CD4-positive, alpha-beta T cell (primary cell): ENCODE data around the gene NOTO. TPM values are rescaled to one million over a fixed set of nuclear protein-coding genes. Genes with fewer than 3 reads are reported as not detected.

Experiments
- ATAC-seq: fragments of 200-7000 bp; cut with Tn5 transposase; one replicate; pipeline ENCODE4 v1.10.0; 2022; ENCODE audit warnings: mild to moderate bottlenecking; ENCODE audit not compliant: poor library complexity
- CTCF ChIA-PET: fragments of 350-600 bp; sonication (Branson Sonifier 250); formaldehyde crosslinking; loops from one replicate; lab custom pipeline; 2021; ENCODE audit warnings: antibody characterized with exemption, inconsistent platforms; lab: Charles Lee
- POLR2A ChIA-PET: fragments of 350-600 bp; sonication (Branson Sonifier 250); formaldehyde crosslinking; loops from one replicate; lab custom pipeline; 2021; ENCODE audit warnings: antibody characterized with exemption, inconsistent platforms; lab: Charles Lee
- DNase-seq, 14 experiments: peaks; one replicate each; pipeline ENCODE4 v3.0.0-alpha.2; 2013 to 2020; ENCODE audit warnings: mixed read lengths in 2 of 14
- H3K27ac ChIP-seq, 2 donors: one replicate each; pipeline versions ENCODE4 v1.5.1 to v1.7.0; 2013; ENCODE audit warnings: low read length in 2 of 2, low read depth in 1 of 2, mild to moderate bottlenecking in 1 of 2
- H3K27me3 ChIP-seq, 2 experiments: 1 replicate in 1 of 2; 2 replicates in 1 of 2; pipeline versions ENCODE4 v1.6.1 to v1.7.0; 2013; ENCODE audit warnings: low read length in 2 of 2, control low read depth in 1 of 2, mild to moderate bottlenecking in 1 of 2, moderate library complexity in 1 of 2; ENCODE audit not compliant: insufficient read depth in 2 of 2, control insufficient read depth in 1 of 2
- H3K36me3 ChIP-seq: one replicate; pipeline ENCODE4 v1.6.1; 2013; ENCODE audit warnings: low read length, control low read depth; ENCODE audit not compliant: insufficient read depth
- H3K4me1 ChIP-seq: one replicate; pipeline ENCODE4 v1.6.1; 2013; ENCODE audit warnings: low read length, control low read depth; ENCODE audit not compliant: insufficient read depth
- H3K4me3 ChIP-seq: one replicate; pipeline ENCODE4 v1.5.1; 2013; ENCODE audit warnings: mild to moderate bottlenecking, low read length, moderate library complexity
- H3K9me3 ChIP-seq, 2 experiments: 1 replicate in 1 of 2; 2 replicates in 1 of 2; pipeline versions ENCODE4 v1.6.1 to v1.7.0; 2013; ENCODE audit warnings: low read length in 2 of 2, mild to moderate bottlenecking in 2 of 2, control low read depth in 1 of 2, moderate library complexity in 1 of 2; ENCODE audit not compliant: control insufficient read depth in 1 of 2, insufficient read depth in 1 of 2
- H3K27ac Mint-ChIP-seq: one replicate; pipeline ENCODE4 v1.8.0; 2020; ENCODE audit warnings: mixed read lengths
- H3K27me3 Mint-ChIP-seq: one replicate; pipeline ENCODE4 v1.8.0; 2021; ENCODE audit warnings: mixed read lengths
- H3K36me3 Mint-ChIP-seq: one replicate; pipeline ENCODE4 v1.8.0; 2021; ENCODE audit warnings: low read depth, mixed read lengths
- H3K4me1 Mint-ChIP-seq: one replicate; pipeline ENCODE4 v1.8.0; 2021; ENCODE audit warnings: low read depth, mixed read lengths
- H3K4me3 Mint-ChIP-seq: one replicate; pipeline ENCODE4 v1.8.0; 2020; ENCODE audit warnings: mild to moderate bottlenecking, mixed read lengths
- H3K9me3 Mint-ChIP-seq: one replicate; pipeline ENCODE4 v1.8.0; 2020; ENCODE audit warnings: mixed read lengths
- intact Hi-C, 2 experiments: fragments of 100-400 bp; cut with DNase I in 1 of 2; cut with micrococcal nuclease in 1 of 2; formaldehyde crosslinking; loops; one replicate each; pipeline versions ENCODE4 v1.15.1 to v1.9.0; 2023 to 2025; cut with DNase I, micrococcal nuclease
- total RNA-seq, 174 experiments: library from RNA in 2 of 174; stranded (reverse) in 2 of 174; gene quantifications; one replicate each; pipeline ENCODE4 v1.2.3 and lab custom pipeline; 2021 to 2026
- TF ChIP-seq, protein P1 (sequence below): fragments of 200-600 bp; IDR thresholded peaks from one replicate; pipeline ENCODE4 v1.8.0; 2022; ENCODE audit warnings: antibody characterized with exemption, mild to moderate bottlenecking

NOTO gene
- total RNA-seq, 2 experiments from 2014 or later = not detected

DNA sequence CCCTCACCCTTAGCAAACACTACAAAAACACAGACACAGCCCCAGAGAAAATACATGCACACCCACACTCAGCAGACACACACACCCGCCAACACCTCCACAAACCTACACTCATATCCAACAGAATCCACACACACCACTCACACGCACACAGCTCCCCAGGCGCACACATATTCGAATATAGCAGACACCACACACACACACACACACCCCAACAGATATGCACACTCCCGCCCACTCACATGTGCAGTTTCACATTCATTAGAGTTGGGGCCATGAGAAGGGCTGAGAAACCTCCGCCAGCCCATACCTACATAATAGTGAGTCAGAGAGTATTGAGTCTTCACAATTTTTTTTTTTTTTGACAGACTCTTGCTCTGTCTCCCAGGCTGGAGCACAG is 29.4 kb upstream of the NOTO start:
- Mint-ChIP-seq H3K36me3 (no peaks in the 10 kb centered on the region), H3K9me3 (no peaks in the 10 kb centered on the region), H3K4me1 (peaks cover 15% of the 10 kb centered on the region), H3K27ac (no peak overlapping the region), H3K27me3 (peaks cover 26% of the 10 kb centered on the region), H3K4me3 (no peak overlapping the region)
- DNase-seq (no peak), ATAC-seq (no peak)
- POLR2A ChIA-PET = no interaction called here
- CTCF ChIA-PET = no interaction called here
- H3K9me3 ChIP-seq = no peaks in the 10 kb centered on the region
- H3K27ac ChIP-seq = no peak overlapping the region
- no peak overlapping the region for H3K4me3 ChIP-seq
- TF ChIP-seq, protein P1, sequence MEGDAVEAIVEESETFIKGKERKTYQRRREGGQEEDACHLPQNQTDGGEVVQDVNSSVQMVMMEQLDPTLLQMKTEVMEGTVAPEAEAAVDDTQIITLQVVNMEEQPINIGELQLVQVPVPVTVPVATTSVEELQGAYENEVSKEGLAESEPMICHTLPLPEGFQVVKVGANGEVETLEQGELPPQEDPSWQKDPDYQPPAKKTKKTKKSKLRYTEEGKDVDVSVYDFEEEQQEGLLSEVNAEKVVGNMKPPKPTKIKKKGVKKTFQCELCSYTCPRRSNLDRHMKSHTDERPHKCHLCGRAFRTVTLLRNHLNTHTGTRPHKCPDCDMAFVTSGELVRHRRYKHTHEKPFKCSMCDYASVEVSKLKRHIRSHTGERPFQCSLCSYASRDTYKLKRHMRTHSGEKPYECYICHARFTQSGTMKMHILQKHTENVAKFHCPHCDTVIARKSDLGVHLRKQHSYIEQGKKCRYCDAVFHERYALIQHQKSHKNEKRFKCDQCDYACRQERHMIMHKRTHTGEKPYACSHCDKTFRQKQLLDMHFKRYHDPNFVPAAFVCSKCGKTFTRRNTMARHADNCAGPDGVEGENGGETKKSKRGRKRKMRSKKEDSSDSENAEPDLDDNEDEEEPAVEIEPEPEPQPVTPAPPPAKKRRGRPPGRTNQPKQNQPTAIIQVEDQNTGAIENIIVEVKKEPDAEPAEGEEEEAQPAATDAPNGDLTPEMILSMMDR = no peak
- intact Hi-C loops = no loop called here
- peaks cover 11 to 24% of the 10 kb centered on the region in 2 experiments for H3K27me3 ChIP-seq
- peaks cover 30% of the 10 kb centered on the region for H3K4me1 ChIP-seq
- H3K36me3 ChIP-seq = no peaks in the 10 kb centered on the region

DNA sequence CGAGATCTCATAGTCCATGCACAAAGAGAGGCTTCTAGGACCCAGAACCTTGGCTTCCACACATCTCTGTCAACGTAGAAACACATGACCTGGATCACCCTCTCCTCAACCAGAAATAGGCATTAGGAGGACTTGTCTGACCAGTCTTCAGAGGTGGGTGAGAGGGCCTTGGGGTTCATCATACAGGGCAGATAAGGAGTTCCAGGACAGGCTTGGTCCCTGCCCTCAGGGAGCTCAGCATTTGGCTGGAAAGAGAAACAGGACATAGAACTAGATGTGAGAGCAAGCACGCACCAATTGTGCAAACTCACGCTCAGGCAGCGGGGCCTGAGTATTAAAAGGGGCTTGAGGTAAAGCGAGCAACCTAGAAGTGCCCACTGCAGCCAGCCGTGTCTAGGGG is 28.6 kb upstream of the NOTO start:
- ATAC-seq (no peak), DNase-seq (no peak)
- peaks cover 32% of the 10 kb centered on the region for H3K4me1 ChIP-seq
- Mint-ChIP-seq H3K4me1 (peaks cover 15% of the 10 kb centered on the region), H3K27me3 (peaks cover 34% of the 10 kb centered on the region), H3K27ac (no peak overlapping the region), H3K9me3 (no peaks in the 10 kb centered on the region), H3K4me3 (peak overlapping the region; percentile 56), H3K36me3 (no peaks in the 10 kb centered on the region)
- POLR2A ChIA-PET = no interaction called here
- no peaks in the 10 kb centered on the region for H3K9me3 ChIP-seq
- intact Hi-C loops = no loop called here
- TF ChIP-seq, protein P1 = no peak
- no peak overlapping the region for H3K27ac ChIP-seq
- no peak overlapping the region for H3K4me3 ChIP-seq
- CTCF ChIA-PET = no interaction called here
- no peaks in the 10 kb centered on the region for H3K36me3 ChIP-seq
- H3K27me3 ChIP-seq = peaks cover 18 to 31% of the 10 kb centered on the region in 2 experiments

DNA sequence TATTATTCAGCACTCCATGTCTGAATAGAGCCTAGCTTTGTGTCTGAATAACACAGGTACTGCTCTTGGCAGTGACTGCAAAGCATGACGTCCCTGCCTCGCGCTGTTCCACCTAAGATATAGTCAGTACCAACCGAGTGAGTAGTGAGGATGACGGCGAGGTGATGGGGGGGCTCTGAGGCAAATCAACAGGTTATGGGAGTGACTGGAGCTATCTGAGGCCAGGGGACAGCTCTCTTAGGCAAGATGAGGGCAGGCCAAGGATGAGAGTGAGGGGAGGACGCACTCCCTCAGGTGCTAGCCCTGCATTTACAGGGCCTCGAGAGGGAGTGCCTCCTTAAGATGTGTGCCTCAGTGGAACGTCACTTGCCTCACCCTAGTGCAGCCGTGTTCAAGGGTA is 28.1 kb upstream of the NOTO start:
- CTCF ChIA-PET = no interaction called here
- TF ChIP-seq, protein P1 = no peak
- H3K4me1 ChIP-seq = peaks cover 32% of the 10 kb centered on the region
- Mint-ChIP-seq H3K27me3 (peaks cover 34% of the 10 kb centered on the region), H3K36me3 (no peaks in the 10 kb centered on the region), H3K9me3 (no peaks in the 10 kb centered on the region), H3K4me1 (peaks cover 15% of the 10 kb centered on the region), H3K4me3 (peak overlapping the region; percentile 56), H3K27ac (no peak overlapping the region)
- ATAC-seq = no peak
- H3K9me3 ChIP-seq = no peaks in the 10 kb centered on the region
- H3K27ac ChIP-seq = no peak overlapping the region
- H3K36me3 ChIP-seq = no peaks in the 10 kb centered on the region
- H3K27me3 ChIP-seq = peaks cover 18 to 33% of the 10 kb centered on the region in 2 experiments
- DNase-seq = no peak
- POLR2A ChIA-PET = interaction anchor here (0.5 to 1.1 kb wide), 3 partner anchors 60 to 67 kb away, joined by 3 to 4 read pairs (median 3); partner anchors contain the start of gene CCT7
- H3K4me3 ChIP-seq = no peak overlapping the region
- intact Hi-C loops = no loop called here
